HepG2 (cell line): Measurements from ENCODE around the gene HDHD3. TPM values are rescaled to one million over a fixed set of nuclear protein-coding genes. Genes with fewer than 3 reads are reported as not detected.

Experiments used
- HMGXB4 ChIP-seq, 2 experiments: sonication (generic) in 1 of 2; formaldehyde crosslinking in 1 of 2; IDR thresholded peaks; 2 replicates each; pipeline versions ENCODE4 v1.4.0 to v1.6.1; 2018 to 2020; ENCODE audit warnings: missing genetic modification reagents in 2 of 2, borderline replicate concordance in 1 of 2, low read depth in 1 of 2, mild to moderate bottlenecking in 1 of 2, missing biosample characterization in 1 of 2
- KLF11 ChIP-seq: IDR thresholded peaks from 2 replicates; pipeline ENCODE4 v1.6.1; 2016; ENCODE audit warnings: missing compliant biosample characterization
- PLRG1 ChIP-seq: fragments of 450-650 bp; conservative IDR thresholded peaks from 2 replicates; pipeline ENCODE4 v1.6.1; 2016
- SAP130 ChIP-seq: IDR thresholded peaks from 2 replicates; pipeline ENCODE4 v1.6.1; 2016; ENCODE audit warnings: low read depth
- SATB2 ChIP-seq: sonication (generic); formaldehyde crosslinking; IDR thresholded peaks from 2 replicates; pipeline ENCODE4 v1.5.0; 2020; ENCODE audit warnings: missing genetic modification reagents
- SSRP1 ChIP-seq: IDR thresholded peaks from 2 replicates; pipeline ENCODE4 v1.6.1; 2016; ENCODE audit warnings: control low read depth
- ZNF138 ChIP-seq: sonication (generic); formaldehyde crosslinking; IDR thresholded peaks from 2 replicates; pipeline ENCODE4 v1.5.0; 2020; ENCODE audit warnings: mild to moderate bottlenecking, low read depth, missing genetic modification reagents
- ZNF180 ChIP-seq: sonication (generic); formaldehyde crosslinking; IDR thresholded peaks from 2 replicates; pipeline ENCODE4 v1.4.0; 2020; ENCODE audit warnings: low read depth, missing genetic modification reagents, borderline replicate concordance
- ZNF274 ChIP-seq: sonication (generic); formaldehyde crosslinking; IDR thresholded peaks from 2 replicates; pipeline ENCODE4 v1.5.1; 2020; ENCODE audit warnings: mild to moderate bottlenecking, missing genetic modification reagents
- ZNF33A ChIP-seq: sonication (generic); formaldehyde crosslinking; IDR thresholded peaks from 2 replicates; pipeline ENCODE4 v1.5.1; 2020; ENCODE audit warnings: missing genetic modification reagents, mild to moderate bottlenecking, moderate library complexity, borderline replicate concordance
- ZNF350 ChIP-seq: sonication (generic); formaldehyde crosslinking; IDR thresholded peaks from 2 replicates; pipeline ENCODE4 v1.4.0; 2020; ENCODE audit warnings: mild to moderate bottlenecking, low read depth, missing genetic modification reagents, borderline replicate concordance
- ZNF496 ChIP-seq: sonication (generic); formaldehyde crosslinking; IDR thresholded peaks from 2 replicates; pipeline ENCODE4 v1.8.1; 2023; ENCODE audit warnings: mild to moderate bottlenecking, moderate library complexity, missing genetic modification reagents; ENCODE audit not compliant: insufficient replicate concordance
- ZNF512B ChIP-seq: sonication (generic); formaldehyde crosslinking; IDR thresholded peaks from 2 replicates; pipeline ENCODE4 v1.5.1; 2020; ENCODE audit warnings: missing genetic modification reagents, mild to moderate bottlenecking, borderline replicate concordance
- ZNF768 ChIP-seq: sonication (generic); formaldehyde crosslinking; IDR thresholded peaks from 2 replicates; pipeline ENCODE4 v1.4.0; 2020; ENCODE audit warnings: missing genetic modification reagents
- polyA plus RNA-seq, 8 experiments: library from polyadenylated mRNA; depleted of rRNA in 3 of 8; stranded (reverse) in 7 of 8; unstranded in 1 of 8; fragments of >200 nt; fragmentation: Illumina TruSeq in 4 of 8; extraction: Trizol in 4 of 8; gene quantifications; 2 replicates each; pipeline versions ENCODE4 v1.2.1 to v1.2.3, GENCODE V29; 2011 to 2016; ENCODE audit warnings: low read depth in 4 of 8, missing spikeins in 1 of 8, mixed read lengths in 1 of 8; ENCODE audit not compliant: insufficient read depth in 1 of 8
- total RNA-seq, 5 experiments: library from RNA; depleted of rRNA; stranded (reverse); fragments of >200 nt; fragmentation: Illumina TruSeq; extraction: Trizol; gene quantifications; 2 replicates each; pipeline ENCODE4 v1.2.3, GENCODE V29; 2016; ENCODE audit warnings: low read depth in 1 of 5
- TF ChIP-seq, protein P1 (sequence below): sonication (generic); formaldehyde crosslinking; IDR thresholded peaks from 2 replicates; pipeline ENCODE4 v1.5.0; 2020; ENCODE audit warnings: mild to moderate bottlenecking, missing genetic modification reagents
- TF ChIP-seq, protein P2 (sequence below): sonication (generic); formaldehyde crosslinking; IDR thresholded peaks from 2 replicates; pipeline ENCODE4 v1.5.0; 2020; ENCODE audit warnings: missing genetic modification reagents
- TF ChIP-seq, protein P3 (sequence below): sonication (generic); formaldehyde crosslinking; IDR thresholded peaks from 2 replicates; pipeline ENCODE4 v1.9.0; 2021; ENCODE audit warnings: missing genetic modification reagents, borderline replicate concordance

Gene HDHD3
- total and polyA plus RNA-seq, 2 of the 13 experiments (the other 11 are each of a cell fraction or from before 2014, with no cell fraction given), result 23.1 to 38.5 TPM

DNA sequence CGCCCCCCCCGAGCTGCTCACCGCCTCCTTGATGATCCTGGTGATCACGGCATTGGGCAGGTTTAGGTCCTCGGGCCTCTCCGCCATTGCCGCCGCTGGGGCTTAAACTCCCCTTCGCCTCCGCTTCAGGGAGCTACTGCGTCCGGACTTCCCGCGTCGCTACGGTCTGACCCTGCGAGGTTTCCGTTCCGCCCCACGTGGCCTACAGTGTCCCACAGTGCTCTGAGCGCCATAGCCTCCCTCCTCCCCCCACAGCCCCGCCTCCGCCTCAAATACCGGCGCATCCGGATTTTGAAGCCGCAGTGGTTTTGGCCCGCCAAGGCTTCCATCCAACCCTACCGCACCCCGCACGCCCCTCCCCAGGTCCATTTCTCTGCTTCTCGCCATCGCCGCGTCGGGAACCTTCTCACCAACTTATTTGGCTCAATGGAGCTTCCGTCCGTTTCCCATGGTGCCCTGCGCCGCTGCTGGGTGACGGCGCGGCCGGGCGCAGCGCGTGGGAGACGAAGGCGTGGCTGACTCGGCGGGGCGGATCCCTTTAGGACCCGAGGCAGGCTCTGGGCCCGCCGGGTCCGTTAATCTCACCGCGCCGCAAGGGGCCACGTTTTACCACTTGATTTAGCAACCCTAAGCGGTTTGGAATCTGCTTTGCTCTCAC, 33.5 kb upstream of the HDHD3 start, which contains the start of the genes C9orf43 and POLE3 (continued):
- TF ChIP-seq ZNF768 (CRISPR knock-in tag) (peak; percentile 38; the same call in 1 of the 2 replicates), ZNF496 (CRISPR knock-in tag) (no peak), SATB2 (no peak; the same call in 1 of the 2 replicates), ZNF180 (CRISPR knock-in tag) (no peak), ZNF350 (CRISPR knock-in tag) (peak; percentile 96), HMGXB4 (CRISPR knock-in tag; IDR thresholded peaks at IDR 0.05; ENCODE audit: borderline replicate concordance in 1 of 2, low read depth in 1 of 2) (peak in 1 of 2 experiments; percentile 80; a peak in 2 of 4 replicates), ZNF33A (CRISPR knock-in tag) (no peak; the same call in 1 of the 2 replicates), SSRP1 (CRISPR knock-in tag) (no peak), PLRG1 (no peak), ZNF138 (CRISPR knock-in tag) (no peak), SAP130 (peak; percentile 97), KLF11 (CRISPR knock-in tag) (peak; percentile 81), ZNF512B (CRISPR knock-in tag) (no peak; the same call in 1 of the 2 replicates), ZNF274 (CRISPR knock-in tag) (peak; percentile 79; the same call in 1 of the 2 replicates)
- TF ChIP-seq, protein P1, sequence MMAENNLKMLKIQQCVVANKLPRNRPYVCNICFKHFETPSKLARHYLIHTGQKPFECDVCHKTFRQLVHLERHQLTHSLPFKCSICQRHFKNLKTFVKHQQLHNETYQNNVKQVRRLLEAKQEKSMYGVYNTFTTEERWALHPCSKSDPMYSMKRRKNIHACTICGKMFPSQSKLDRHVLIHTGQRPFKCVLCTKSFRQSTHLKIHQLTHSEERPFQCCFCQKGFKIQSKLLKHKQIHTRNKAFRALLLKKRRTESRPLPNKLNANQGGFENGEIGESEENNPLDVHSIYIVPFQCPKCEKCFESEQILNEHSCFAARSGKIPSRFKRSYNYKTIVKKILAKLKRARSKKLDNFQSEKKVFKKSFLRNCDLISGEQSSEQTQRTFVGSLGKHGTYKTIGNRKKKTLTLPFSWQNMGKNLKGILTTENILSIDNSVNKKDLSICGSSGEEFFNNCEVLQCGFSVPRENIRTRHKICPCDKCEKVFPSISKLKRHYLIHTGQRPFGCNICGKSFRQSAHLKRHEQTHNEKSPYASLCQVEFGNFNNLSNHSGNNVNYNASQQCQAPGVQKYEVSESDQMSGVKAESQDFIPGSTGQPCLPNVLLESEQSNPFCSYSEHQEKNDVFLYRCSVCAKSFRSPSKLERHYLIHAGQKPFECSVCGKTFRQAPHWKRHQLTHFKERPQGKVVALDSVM (CRISPR knock-in tag), result peak; percentile 68; the same call in 1 of the 2 replicates
- TF ChIP-seq, protein P2, sequence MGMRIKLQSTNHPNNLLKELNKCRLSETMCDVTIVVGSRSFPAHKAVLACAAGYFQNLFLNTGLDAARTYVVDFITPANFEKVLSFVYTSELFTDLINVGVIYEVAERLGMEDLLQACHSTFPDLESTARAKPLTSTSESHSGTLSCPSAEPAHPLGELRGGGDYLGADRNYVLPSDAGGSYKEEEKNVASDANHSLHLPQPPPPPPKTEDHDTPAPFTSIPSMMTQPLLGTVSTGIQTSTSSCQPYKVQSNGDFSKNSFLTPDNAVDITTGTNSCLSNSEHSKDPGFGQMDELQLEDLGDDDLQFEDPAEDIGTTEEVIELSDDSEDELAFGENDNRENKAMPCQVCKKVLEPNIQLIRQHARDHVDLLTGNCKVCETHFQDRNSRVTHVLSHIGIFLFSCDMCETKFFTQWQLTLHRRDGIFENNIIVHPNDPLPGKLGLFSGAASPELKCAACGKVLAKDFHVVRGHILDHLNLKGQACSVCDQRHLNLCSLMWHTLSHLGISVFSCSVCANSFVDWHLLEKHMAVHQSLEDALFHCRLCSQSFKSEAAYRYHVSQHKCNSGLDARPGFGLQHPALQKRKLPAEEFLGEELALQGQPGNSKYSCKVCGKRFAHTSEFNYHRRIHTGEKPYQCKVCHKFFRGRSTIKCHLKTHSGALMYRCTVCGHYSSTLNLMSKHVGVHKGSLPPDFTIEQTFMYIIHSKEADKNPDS (CRISPR knock-in tag), result peak; percentile 80; the same call in 1 of the 2 replicates
- TF ChIP-seq, protein P3, sequence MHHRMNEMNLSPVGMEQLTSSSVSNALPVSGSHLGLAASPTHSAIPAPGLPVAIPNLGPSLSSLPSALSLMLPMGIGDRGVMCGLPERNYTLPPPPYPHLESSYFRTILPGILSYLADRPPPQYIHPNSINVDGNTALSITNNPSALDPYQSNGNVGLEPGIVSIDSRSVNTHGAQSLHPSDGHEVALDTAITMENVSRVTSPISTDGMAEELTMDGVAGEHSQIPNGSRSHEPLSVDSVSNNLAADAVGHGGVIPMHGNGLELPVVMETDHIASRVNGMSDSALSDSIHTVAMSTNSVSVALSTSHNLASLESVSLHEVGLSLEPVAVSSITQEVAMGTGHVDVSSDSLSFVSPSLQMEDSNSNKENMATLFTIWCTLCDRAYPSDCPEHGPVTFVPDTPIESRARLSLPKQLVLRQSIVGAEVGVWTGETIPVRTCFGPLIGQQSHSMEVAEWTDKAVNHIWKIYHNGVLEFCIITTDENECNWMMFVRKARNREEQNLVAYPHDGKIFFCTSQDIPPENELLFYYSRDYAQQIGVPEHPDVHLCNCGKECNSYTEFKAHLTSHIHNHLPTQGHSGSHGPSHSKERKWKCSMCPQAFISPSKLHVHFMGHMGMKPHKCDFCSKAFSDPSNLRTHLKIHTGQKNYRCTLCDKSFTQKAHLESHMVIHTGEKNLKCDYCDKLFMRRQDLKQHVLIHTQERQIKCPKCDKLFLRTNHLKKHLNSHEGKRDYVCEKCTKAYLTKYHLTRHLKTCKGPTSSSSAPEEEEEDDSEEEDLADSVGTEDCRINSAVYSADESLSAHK (CRISPR knock-in tag), result 0 out of 2 replicates have a peak, but pooled peaks have one; percentile 46
